Measurements from ENCODE around the gene HPX. TPM values are rescaled to one million over a fixed set of nuclear protein-coding genes. Genes with fewer than 3 reads are reported as not detected.

The HPX gene
- total RNA-seq, 1 experiment from 2014 or later = 0.20 TPM

DNA sequence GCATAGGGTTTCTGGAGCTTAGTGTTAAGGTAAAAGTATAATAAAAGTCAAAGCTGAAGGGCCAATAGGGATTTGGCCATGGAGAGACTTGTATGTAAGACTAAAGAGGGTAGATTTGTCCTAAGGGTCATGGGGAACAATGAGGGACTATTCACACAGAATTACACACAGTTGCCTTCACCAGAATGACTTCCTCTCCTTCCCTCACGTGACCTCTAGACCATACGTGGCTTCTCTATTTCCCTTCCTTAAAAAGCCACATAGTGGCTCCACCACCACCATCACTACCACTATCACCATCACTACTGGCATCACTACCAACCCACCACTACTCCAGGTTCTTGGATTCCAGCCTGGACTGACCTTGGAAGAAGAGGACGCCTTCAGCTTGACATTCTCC is 2.8 kb downstream of the HPX start:
- H3K4me3 ChIP-seq = no peak overlapping the region
- no peaks in the 10 kb centered on the region for H3K36me3 ChIP-seq
- no peaks in the 10 kb centered on the region for H3K27me3 ChIP-seq
- H3K9me3 ChIP-seq = no peaks in the 10 kb centered on the region
- no peak for DNase-seq

GRCh38 chr11:6437423-6437822 is 3.4 kb downstream of the HPX start:
- no peaks in the 10 kb centered on the region for H3K27me3 ChIP-seq
- no peaks in the 10 kb centered on the region for H3K36me3 ChIP-seq
- H3K9me3 ChIP-seq = no peaks in the 10 kb centered on the region
- no peak for DNase-seq
- H3K4me3 ChIP-seq = no peak overlapping the region

DNA sequence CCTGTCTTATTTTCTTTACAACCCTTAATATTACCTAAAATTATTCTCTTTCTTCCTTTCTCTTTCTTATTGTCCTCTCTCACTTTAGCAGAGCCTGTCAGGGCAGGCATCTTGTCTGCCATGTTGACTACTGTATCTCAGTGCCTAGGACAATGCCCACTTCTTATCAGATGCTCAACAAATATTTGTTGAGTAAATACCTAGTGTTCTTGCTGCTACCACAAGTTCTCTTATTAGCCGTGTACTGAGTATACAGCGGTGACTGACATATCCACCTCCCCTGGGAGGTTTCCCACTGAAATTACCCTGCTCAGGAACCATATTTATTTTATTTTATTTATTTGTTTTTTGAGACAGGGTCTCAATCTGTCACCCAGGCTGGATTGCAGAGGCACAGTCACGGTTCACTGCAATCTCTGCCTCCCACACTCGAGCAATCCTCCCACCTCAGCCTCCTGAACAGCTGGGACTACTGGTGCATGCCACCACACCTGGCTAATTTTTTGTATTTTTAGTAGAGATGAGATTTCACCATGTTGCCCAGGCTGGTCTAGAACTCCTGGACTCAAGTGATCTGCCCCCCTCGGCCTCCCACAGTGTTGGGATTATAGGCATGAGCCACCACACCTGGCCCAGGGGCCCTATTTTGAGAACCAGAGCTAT is 6.7 kb downstream of the HPX start:
- DNase-seq = no peak
- Histone ChIP-seq H3K4me3 (no peak overlapping the region), H3K36me3 (no peaks in the 10 kb centered on the region), H3K27me3 (no peaks in the 10 kb centered on the region), H3K9me3 (no peaks in the 10 kb centered on the region)

DNA sequence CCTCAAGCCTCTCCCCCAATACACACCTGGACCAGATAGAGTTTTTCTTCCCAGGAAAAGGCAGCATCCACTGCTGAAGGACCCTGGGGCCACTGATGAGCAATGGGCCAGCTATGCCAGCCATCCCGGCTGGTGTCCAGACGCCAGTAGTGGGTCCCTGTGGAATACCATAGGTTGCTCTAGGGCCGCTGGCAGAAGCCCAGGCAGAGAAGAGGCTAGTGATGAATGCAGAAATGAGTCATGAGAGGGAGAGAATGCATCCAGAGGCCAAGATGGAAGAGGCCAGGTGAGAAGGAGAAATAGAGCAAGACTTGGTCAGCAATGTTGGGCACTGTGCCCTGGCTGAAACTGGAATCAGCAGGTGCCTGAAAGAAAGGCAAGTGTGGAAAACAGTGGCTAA is 8.9 kb downstream of the HPX start:
- no peaks in the 10 kb centered on the region for H3K9me3 ChIP-seq
- DNase-seq = peak; percentile 68
- H3K27me3 ChIP-seq = no peaks in the 10 kb centered on the region
- no peak overlapping the region for H3K4me3 ChIP-seq
- H3K36me3 ChIP-seq = no peaks in the 10 kb centered on the region

DNA sequence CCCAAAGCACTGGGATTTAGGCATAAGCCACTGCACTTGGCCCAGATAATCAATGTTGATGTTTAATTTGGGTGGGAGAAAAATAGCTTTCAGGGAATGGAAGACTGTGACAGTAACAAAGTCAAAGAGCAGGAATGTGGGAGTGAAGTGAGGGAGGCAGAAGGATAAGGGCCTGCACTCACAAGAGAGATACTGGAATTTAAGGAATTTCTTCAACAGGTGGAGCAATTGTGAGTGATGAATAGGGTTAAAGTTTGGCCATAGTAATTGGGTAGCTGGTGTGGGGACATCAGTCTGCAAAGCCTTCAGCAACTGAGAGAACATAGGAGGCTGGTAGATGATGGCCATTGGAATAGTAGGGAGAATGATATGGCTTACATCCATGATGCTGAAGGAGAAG is 13.3 kb downstream of the HPX start:
- Histone ChIP-seq H3K4me3 (no peak overlapping the region), H3K9me3 (no peaks in the 10 kb centered on the region), H3K27me3 (no peaks in the 10 kb centered on the region; the same call in 1 of the 2 replicates), H3K36me3 (no peaks in the 10 kb centered on the region)
- DNase-seq = no peak

DNA sequence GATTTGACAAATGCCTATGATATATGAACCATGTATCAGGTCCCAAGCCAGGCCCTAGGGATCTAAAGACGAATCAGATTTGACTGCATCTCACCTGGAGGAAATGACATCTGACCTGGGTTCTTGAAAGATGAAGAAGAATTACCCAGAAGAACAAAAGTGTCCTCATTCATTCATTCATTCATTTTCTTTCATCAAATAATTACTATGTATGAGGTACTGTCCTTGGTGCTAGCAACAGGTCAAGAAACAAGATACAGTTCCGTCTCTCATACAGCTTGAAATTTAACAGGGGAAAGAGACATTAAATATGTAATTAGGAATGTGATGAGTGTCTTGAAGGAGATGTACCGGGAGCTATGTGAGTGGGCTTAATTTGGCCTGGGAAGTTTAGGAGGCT is 20.1 kb downstream of the HPX start:
- H3K9me3 ChIP-seq = no peaks in the 10 kb centered on the region
- H3K36me3 ChIP-seq = no peaks in the 10 kb centered on the region
- H3K4me3 ChIP-seq = no peak overlapping the region
- H3K27me3 ChIP-seq = no peaks in the 10 kb centered on the region; the same call in 1 of the 2 replicates
- DNase-seq = no peak

DNA sequence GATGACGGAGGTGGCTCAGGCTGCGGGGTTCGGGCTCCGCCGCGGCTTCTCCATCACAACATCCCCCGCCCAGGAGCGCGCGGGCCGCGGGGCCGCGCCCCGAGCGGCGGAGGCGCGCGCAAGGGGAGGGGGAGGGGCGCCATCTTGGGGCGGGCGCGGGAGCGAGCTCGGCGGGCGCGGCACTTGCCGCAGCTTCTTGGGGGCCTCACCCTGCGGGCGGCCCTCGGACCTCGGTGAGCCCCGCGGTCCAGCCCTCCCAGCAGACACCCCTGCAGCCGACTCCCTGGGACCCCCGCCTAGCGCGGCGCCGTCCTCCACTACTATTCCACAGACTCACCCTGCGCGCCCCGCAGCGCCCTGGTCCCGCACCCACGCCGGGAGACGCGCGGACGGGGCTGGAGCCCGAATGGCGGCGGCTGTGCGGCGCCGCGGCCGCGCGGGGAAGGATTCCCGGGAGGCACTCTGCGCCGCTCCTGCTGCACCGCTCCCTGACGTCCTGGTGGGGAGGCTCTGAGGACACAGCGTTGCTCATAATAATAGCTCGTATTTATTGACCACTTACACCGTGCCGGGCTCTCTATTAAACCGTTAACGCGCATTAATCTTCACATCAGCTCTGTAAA is 21.7 kb downstream of the HPX start, which contains the start of gene APBB1:
Gene APBB1, minus strand, starts transcription at position 86 of the 623 bp plus-strand sequence. CDS start 7,747 bp downstream, outside the sequence.
- peak; percentile 40 for DNase-seq
- Histone ChIP-seq H3K9me3 (no peaks in the 10 kb centered on the region), H3K4me3 (peak within 1 kb of the TSS; percentile 58), H3K36me3 (no peaks in the 10 kb centered on the region), H3K27me3 (no peaks in the 10 kb centered on the region; the same call in 1 of the 2 replicates)

DNA sequence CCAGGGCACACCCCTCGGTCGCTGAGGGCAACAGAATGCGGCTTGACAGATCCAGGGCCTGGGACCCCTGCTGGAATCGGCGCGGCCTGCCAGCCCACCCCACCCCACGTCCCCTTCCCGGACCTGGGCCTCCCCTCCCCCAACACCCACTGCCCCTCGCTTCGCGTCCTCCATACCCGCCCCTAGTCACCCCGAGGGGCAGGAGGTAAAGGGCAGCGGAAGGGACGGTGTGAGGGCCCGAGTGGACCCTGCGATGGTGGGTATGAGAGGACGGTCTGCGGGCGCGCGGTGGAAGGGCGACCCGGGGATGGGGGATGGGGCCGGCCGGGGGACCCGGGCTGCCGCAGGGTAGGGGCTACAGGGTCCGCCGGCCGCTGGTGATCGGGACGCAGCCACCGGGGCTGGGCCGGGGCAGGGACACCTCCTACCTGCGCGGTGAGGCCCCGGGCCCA is 22.2 kb downstream of the HPX start:
- Histone ChIP-seq H3K27me3 (no peaks in the 10 kb centered on the region; the same call in 1 of the 2 replicates), H3K9me3 (no peaks in the 10 kb centered on the region), H3K36me3 (no peaks in the 10 kb centered on the region), H3K4me3 (peak overlapping the region; percentile 58)
- no peak for DNase-seq

DNA sequence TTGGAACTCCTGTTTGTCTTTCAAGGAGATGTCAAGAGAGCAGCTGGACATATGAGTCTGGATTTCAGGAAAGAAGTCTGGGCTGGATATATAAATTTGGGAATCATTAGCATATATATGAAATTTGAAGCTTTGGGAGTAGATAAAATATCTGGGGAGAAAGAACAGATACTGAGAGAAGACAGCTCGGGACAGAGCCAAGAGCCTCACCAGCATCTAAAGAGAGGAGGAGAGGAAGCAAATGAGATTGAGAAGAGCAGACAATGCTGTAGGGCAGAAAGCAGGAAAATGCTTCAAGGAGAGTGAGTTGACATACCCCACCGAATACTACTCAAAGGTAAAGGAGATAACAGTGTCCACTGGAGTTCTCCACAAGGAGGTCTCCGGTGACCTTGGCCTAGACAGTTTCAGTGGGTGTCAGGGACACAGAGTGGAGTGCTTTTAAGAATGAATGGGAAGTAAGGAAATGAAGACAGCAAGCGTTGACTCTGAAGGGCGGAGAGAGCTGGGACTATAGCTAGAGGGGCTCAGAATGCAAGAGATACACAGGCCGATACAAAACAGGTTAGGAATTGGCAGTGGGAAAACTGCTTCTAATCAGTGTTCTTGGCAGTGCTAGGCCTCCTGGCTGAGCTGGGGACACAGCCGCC is 22.8 kb downstream of the HPX start:
- Histone ChIP-seq H3K27me3 (no peaks in the 10 kb centered on the region), H3K4me3 (no peak overlapping the region; the same call in 1 of the 2 replicates), H3K9me3 (no peaks in the 10 kb centered on the region), H3K36me3 (no peaks in the 10 kb centered on the region)
- DNase-seq = no peak

DNA sequence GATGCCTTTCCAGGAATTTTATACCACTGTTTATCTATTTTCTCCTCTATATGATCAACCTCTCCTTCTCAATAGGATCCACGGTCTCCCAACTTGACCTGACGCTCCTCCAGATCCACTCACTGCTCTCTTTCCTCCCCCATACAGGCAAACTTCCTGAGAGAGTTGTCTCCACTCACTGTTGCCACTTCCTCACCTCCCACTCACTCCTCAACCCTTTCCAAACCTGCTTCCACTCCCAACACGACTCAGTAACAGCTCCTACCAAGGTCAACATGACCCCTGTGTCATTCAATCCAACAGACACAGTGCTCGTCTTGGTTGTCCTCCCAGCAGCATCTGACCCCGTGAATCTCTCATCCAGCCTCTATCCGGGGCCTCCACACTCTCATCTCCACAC is 25.0 kb downstream of the HPX start:
- H3K4me3 ChIP-seq = no peak overlapping the region
- no peaks in the 10 kb centered on the region for H3K27me3 ChIP-seq
- no peaks in the 10 kb centered on the region for H3K9me3 ChIP-seq
- no peaks in the 10 kb centered on the region for H3K36me3 ChIP-seq
- no peak for DNase-seq

GRCh38 chr11:6414874-6415328 is 25.9 kb downstream of the HPX start:
- H3K9me3 ChIP-seq = no peaks in the 10 kb centered on the region
- peak; percentile 33 for DNase-seq
- H3K27me3 ChIP-seq = no peaks in the 10 kb centered on the region
- H3K36me3 ChIP-seq = no peaks in the 10 kb centered on the region
- no peak overlapping the region for H3K4me3 ChIP-seq

DNA sequence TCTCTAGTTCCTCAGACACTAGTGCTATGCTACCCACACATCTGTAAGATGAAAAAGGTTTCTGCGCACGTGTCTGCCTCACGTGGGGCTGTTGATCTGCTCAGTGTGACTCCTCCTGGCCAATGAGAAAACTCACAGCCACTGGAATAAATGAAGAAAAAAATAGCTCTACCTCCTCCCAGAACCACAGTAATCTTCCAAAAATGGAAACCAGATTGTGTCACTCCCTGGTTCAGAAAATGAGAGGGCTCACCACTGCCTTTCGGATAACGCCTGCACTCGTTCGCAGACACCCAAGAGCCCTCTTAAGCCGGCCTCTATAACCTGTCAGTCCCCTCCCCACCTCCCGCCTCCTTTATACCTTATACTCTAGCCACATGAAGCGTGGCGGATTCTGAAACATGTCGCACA is 27.0 kb downstream of the HPX start:
- no peak for DNase-seq
- no peaks in the 10 kb centered on the region for H3K27me3 ChIP-seq
- H3K36me3 ChIP-seq = no peaks in the 10 kb centered on the region
- no peaks in the 10 kb centered on the region for H3K9me3 ChIP-seq
- no peak overlapping the region for H3K4me3 ChIP-seq

- H3K9me3 ChIP-seq = no peaks in the 10 kb centered on the region
- no peak overlapping the region for H3K4me3 ChIP-seq
- no peak for DNase-seq
- H3K27me3 ChIP-seq = no peaks in the 10 kb centered on the region
- H3K36me3 ChIP-seq = no peaks in the 10 kb centered on the region
Observed at GRCh38 chr11:6411594-6412031, 29.2 kb downstream of the HPX start.

DNA sequence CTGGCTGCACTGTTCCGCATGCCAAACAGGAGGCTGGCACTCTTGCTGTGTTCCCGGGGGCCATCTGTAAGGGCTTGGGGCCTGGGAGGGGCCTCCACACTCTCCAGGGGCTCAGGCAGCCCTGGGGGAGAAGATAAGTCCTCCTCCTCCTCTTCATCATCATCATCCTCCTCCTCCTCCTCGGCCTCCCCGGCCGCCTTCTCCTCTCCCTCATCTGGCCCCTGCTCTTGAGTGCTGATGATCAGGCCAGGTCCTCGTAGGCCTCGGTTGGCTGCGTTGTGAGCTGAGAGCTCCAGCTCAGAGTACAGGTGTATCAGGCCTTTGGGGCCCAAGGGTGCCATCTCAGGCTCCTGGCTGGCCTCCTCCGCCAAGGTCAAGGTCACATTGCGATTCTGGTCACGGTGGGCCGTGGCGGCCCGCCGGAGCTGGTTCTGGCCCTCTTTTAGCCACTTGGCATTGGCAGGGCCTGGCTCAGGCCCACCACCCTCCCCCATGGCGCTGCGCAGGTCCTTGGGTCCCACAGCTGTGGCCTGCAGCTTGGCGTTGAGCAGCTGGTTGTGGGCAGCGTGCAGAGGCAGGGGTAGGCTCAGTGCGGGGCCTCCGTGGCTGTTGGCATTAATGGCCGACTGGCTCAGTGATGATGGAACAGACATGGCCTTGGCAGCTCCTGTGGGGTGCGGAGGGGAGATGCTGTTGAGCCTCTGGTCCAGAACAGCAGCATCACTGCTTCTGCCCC is 29.9 kb downstream of the HPX start:
- Histone ChIP-seq H3K27me3 (no peaks in the 10 kb centered on the region), H3K4me3 (no peak overlapping the region), H3K9me3 (no peaks in the 10 kb centered on the region), H3K36me3 (no peaks in the 10 kb centered on the region)
- DNase-seq = no peak

- DNase-seq = no peak
- no peaks in the 10 kb centered on the region for H3K27me3 ChIP-seq
- no peaks in the 10 kb centered on the region for H3K9me3 ChIP-seq
- H3K4me3 ChIP-seq = no peak overlapping the region
- no peaks in the 10 kb centered on the region for H3K36me3 ChIP-seq
Observed at GRCh38 chr11:6406370-6406769, 34.4 kb downstream of the HPX start.

- no peaks in the 10 kb centered on the region for H3K9me3 ChIP-seq
- no peaks in the 10 kb centered on the region for H3K27me3 ChIP-seq
- no peak for DNase-seq
- H3K36me3 ChIP-seq = no peaks in the 10 kb centered on the region
- no peak overlapping the region for H3K4me3 ChIP-seq
Observed at GRCh38 chr11:6405846-6406245, 34.9 kb downstream of the HPX start.

All from MG63 (cell line).